GM12873 (cell line): ENCODE results near the gene EEFSEC.

Experiments
- TF ChIP-seq, protein P1 (sequence below): IDR thresholded peaks from 2 replicates; pipeline ENCODE4 v1.5.1; 2012; ENCODE audit warnings: low read depth, mild to moderate bottlenecking, moderate library complexity, low read length, control low read depth; ENCODE audit not compliant: insufficient read depth; ENCODE audit errors: missing control alignments

Gene EEFSEC

DNA sequence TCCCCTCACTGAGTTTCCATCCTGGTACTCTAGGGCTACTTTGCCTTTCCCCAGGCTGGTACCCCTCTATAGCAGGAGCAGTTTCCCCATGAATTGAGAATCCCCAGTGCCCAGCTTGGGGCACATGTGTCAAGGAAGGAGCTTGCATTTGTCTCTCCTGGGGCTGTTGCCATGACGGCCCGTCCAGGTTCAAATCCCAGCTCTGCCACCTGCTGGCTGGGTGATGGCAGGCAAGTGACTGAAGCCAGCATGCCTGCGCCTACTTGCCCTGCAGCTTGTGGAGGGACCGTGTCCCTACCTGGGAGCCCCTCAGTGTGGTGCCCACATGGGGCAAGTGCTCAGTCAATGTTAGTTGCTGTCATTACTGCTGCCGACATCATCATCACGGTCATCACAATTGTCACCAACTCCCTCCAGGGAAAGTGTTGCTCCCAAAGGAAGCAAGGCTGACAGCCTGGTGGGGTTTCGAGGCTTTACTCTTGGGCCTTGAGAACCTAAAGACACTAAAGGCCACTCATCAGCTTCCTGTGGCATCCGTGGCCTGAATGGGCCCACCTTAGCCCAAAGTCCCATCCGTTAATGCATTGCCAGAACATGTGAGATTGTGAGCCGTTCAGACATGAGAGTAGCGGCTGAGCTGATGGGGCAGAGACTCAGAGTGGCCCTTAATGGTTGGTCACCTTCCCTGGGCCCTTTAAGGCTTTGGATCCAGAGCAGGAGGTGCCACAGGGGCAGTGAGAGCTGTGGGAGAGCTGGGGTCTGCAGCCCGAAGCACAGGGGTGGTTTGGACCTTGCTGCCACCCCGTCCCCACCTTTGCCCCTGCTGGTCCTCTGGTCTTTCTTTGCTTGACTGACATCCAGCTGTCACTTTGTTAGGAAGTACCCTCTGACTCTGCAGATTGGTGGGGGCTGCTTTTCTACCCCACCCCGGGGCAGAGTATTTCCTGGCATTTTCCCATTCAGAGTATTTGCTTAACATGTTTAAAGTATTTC lies 169.0 kb downstream of the EEFSEC start:
- TF ChIP-seq, protein P1, sequence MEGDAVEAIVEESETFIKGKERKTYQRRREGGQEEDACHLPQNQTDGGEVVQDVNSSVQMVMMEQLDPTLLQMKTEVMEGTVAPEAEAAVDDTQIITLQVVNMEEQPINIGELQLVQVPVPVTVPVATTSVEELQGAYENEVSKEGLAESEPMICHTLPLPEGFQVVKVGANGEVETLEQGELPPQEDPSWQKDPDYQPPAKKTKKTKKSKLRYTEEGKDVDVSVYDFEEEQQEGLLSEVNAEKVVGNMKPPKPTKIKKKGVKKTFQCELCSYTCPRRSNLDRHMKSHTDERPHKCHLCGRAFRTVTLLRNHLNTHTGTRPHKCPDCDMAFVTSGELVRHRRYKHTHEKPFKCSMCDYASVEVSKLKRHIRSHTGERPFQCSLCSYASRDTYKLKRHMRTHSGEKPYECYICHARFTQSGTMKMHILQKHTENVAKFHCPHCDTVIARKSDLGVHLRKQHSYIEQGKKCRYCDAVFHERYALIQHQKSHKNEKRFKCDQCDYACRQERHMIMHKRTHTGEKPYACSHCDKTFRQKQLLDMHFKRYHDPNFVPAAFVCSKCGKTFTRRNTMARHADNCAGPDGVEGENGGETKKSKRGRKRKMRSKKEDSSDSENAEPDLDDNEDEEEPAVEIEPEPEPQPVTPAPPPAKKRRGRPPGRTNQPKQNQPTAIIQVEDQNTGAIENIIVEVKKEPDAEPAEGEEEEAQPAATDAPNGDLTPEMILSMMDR = peak; percentile 61

DNA sequence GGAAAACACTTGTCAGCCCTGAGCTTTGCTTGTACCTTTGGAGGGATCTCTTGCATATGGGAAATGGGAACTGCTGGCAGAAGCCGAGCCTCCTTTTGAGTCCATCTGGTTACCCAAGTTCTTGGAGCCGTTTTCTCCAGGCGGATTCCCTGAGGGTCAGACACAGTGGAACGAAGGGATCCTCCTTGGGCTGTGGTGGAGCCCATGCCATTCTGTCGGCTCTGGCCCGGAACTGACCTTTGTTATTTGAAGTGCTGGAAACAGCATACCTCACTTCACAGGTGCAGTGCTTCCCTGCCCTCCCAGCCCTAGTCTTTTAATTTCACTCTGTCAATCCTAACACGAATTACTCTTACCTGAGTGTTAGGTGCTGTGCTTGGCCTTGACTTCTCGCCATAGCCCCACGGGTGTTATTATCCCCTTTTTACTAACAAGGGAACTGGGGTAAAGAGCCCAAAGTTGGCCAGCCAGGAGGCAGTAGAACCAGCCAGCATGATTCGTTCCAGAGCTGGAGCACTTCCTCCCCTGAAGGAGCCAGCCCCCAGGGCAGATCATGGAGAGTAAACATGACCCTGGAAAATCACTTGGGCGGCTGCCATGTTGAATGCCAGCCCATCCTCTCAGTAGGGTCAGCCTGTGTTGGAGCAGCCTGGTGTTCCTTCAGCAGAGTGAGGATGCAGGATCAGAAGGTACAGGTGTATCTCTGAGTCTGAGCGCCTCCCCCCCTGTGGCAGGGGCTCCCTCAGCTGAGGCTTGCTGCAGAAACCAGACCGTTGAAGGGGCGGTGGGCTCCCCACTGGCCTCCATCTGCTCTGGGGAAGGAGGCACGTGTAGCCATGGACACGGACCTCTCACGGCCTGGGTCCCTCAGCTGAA lies 170.2 kb downstream of the EEFSEC start:
- TF ChIP-seq, protein P1 = no peak

DNA sequence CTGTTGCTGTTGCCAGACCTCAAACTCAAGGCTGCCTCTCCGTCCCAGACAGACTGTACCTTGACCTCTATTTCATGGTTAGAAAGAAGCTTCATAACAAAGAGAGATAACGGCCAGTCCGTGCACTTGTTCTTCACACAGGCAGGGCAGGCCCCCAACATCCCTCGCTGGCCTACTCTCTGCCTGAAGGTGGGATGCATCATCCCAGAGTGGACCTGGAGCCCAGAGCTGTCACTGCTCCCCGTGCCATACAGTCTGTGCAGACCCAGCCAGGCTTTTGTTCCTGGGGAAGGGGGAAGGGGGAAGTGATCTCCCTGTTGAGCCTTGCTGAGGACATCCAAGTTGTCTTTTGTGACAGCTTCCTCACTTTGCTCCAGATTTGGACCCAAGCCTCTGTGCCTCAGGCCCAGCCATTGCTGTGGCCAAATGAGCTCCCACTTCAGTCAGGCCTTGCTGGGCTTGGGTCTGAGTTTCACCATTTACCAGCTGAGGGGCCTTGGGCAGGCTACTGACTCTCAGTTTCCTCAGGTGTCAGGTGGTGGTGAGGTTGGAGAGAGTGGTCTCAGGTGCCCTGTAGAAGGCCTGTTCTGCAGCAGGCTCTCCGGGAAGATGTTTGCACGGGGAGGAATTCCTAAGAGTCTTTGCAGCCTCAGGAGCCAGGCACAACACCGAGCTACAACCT lies 171.8 kb downstream of the EEFSEC start:
- TF ChIP-seq, protein P1 = no peak

DNA sequence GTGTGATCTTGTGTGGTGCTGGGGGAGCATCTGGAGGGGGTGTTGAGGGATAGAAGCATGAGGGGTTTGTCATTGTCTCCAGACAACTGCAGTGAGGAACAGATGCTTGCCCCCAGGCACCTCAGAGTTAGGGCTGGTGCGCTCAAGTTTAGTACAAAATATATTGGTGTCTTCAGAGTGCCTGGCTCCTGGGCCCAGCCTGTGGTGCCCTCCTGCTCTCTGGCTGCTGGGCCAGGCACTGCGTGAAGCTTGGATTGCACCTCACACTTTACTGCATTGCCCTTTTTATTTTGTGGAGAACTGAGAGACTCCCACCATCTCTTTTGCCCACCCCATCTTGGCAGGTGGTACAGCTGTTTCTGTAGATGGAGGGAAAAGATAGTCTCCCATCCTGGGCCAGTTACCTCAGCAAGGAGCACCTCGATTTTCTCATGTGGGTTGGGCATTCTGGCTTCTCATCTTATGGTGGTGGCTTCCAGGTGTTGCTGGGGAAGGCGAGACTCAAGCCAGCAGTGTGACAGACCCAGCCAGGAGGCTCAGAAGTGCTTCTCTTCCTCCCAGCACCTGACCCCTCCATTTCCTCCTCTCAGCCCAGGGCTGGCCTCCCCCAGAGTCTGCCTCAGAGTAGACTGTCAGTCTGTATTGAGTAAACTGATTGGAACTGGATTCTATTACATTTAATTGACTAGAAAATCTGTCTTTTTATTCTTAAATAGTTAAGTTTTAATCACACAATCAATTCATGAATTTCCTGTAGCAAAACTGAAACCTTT lies 173.0 kb downstream of the EEFSEC start:
- TF ChIP-seq, protein P1 = no peak

DNA sequence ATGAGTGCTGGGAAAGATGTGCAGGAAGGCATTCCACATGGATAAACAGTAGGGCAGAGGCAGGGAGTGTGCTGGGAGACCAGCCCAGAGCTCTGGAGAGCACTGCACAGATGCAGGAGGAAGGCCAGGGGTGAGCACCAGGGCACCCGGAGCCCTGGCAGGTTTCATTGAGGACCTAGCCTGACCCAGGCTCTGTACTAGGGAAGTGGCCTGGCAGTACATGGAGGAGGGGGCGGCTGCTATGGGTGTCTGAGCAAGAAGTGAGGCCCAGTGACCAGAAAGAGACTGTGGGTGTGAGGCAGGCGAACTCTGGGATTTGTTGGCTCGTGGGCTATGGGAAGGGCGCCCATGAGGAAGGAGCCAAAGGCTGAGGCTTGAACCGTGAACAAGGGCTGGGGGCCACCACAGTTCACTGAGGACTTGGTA lies 174.3 kb downstream of the EEFSEC start:
- TF ChIP-seq, protein P1 = no peak

DNA sequence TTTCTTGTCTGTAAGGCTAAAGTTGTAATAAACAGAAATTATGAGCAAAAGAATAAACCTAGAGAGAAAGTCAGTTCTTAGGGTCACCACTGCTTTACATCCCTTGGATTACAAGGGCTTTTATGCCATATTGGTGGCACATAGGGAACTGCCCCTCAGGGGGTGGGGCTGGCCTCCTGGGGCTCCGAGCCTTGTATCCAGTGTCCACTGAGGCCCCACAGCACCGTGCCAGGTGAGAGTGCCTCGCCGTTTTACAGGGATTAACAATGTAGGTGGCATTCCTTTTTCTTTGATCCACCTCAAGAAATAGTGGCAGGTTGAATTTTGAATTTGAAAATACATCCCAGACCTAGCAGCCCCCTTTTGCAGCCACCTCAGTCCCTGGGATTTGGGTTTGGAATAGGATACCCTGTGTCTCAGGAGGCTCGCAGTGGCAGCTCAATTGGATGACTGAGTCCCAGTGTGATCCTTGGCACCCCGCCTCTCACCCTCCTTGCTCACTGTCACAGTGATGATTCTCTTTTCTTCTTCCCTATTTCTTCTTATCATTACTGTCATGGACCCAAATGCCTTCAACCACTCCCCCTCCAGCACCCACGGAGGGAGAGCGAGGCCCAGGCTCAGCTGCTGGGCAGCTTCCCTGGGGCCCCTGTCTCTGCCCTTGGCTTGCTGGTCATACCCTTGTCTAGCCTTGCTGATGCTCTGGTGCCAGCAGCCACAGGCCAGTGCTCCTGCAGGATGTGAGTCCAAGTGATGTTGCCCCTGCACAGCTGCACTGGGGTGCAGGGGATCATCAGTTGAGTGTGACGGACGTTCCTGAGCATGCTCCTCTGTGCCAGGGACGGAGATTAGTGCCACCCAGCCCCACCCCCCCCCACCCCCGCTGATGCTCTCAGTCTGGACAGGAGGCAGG lies 175.5 kb downstream of the EEFSEC start:
- TF ChIP-seq, protein P1 = no peak
